Natural killer cell (primary cell): ENCODE data around the gene UGT1A10. TPM values are rescaled to one million over a fixed set of nuclear protein-coding genes. Genes with fewer than 3 reads are reported as not detected.

Experiments used
- ATAC-seq, 3 donors: fragments of 150-1000 bp in 2 of 3; fragments of 200-7000 bp in 1 of 3; cut with Tn5 transposase; 1 replicate in 1 of 3; 2 replicates in 2 of 3; pipeline ENCODE4 v1.10.0; 2021; ENCODE audit warnings: mild to moderate bottlenecking in 2 of 3, moderate library complexity in 2 of 3
- DNase-seq, 2 donors: peaks; one replicate each; pipeline versions ENCODE4 v3.0.0 to v3.0.0-alpha.2; 2013 to 2021; ENCODE audit warnings: mixed read lengths in 1 of 2
- H3K27ac ChIP-seq: one replicate; pipeline ENCODE4 v1.5.1; 2013; ENCODE audit warnings: mild to moderate bottlenecking, low read length
- H3K27me3 ChIP-seq: one replicate; pipeline ENCODE4 v1.6.1; 2013; ENCODE audit warnings: low read length; ENCODE audit not compliant: control insufficient read depth, insufficient read depth
- H3K36me3 ChIP-seq: one replicate; pipeline ENCODE4 v1.6.1; 2013; ENCODE audit warnings: low read length; ENCODE audit not compliant: control insufficient read depth, insufficient read depth
- H3K4me1 ChIP-seq: one replicate; pipeline ENCODE4 v1.6.1; 2013; ENCODE audit warnings: low read length; ENCODE audit not compliant: control insufficient read depth, insufficient read depth
- H3K4me3 ChIP-seq: one replicate; pipeline ENCODE4 v1.5.1; 2013; ENCODE audit warnings: low read length
- H3K9me3 ChIP-seq: one replicate; pipeline ENCODE4 v1.6.1; 2013; ENCODE audit warnings: low read length; ENCODE audit not compliant: control insufficient read depth, insufficient read depth
- H3K27ac Mint-ChIP-seq, 2 donors: one replicate each; pipeline ENCODE4 v1.8.0; 2022; ENCODE audit warnings: mild to moderate bottlenecking in 2 of 2, mixed read lengths in 2 of 2, moderate library complexity in 1 of 2
- H3K27me3 Mint-ChIP-seq, 2 donors: one replicate each; pipeline ENCODE4 v1.8.0; 2022; ENCODE audit warnings: low read depth in 2 of 2, mixed read lengths in 2 of 2
- H3K36me3 Mint-ChIP-seq: one replicate; pipeline ENCODE4 v1.8.0; 2022; ENCODE audit warnings: mixed read lengths
- H3K4me1 Mint-ChIP-seq, 2 donors: one replicate each; pipeline ENCODE4 v1.8.0; 2022; ENCODE audit warnings: mixed read lengths in 2 of 2
- H3K4me3 Mint-ChIP-seq: one replicate; pipeline ENCODE4 v1.8.0; 2022; ENCODE audit warnings: mild to moderate bottlenecking, moderate library complexity, mixed read lengths
- H3K9me3 Mint-ChIP-seq, 2 donors: one replicate each; pipeline ENCODE4 v1.8.0; 2022; ENCODE audit warnings: mixed read lengths in 2 of 2
- WGBS: methylation state at CpG from one replicate; pipeline ENCODE4 v1.1.7; 2013; ENCODE audit warnings: missing lambda C conversion rate; ENCODE audit not compliant: insufficient coverage; 5-methylcytosine and 5-hydroxymethylcytosine counted together
- intact Hi-C: fragments of 100-400 bp; cut with micrococcal nuclease; formaldehyde crosslinking; loops from one replicate; pipeline ENCODE4 v1.14.2; 2022
- total RNA-seq, 4 donors: library from RNA; stranded (reverse); fragments of 120-200 nt in 1 of 4; gene quantifications; one replicate each; pipeline versions ENCODE4 v1.2.3 to v1.2.4, GENCODE V29; 2013 to 2022
- TF ChIP-seq, protein P1 (sequence below): fragments of 200-600 bp; IDR thresholded peaks from one replicate; pipeline ENCODE4 v1.8.0; 2022; ENCODE audit warnings: antibody characterized with exemption

Gene UGT1A10
- total RNA-seq, 3 donors from 2014 or later (not counting 1 experiment from before 2014, with no cell fraction given), result not detected

DNA sequence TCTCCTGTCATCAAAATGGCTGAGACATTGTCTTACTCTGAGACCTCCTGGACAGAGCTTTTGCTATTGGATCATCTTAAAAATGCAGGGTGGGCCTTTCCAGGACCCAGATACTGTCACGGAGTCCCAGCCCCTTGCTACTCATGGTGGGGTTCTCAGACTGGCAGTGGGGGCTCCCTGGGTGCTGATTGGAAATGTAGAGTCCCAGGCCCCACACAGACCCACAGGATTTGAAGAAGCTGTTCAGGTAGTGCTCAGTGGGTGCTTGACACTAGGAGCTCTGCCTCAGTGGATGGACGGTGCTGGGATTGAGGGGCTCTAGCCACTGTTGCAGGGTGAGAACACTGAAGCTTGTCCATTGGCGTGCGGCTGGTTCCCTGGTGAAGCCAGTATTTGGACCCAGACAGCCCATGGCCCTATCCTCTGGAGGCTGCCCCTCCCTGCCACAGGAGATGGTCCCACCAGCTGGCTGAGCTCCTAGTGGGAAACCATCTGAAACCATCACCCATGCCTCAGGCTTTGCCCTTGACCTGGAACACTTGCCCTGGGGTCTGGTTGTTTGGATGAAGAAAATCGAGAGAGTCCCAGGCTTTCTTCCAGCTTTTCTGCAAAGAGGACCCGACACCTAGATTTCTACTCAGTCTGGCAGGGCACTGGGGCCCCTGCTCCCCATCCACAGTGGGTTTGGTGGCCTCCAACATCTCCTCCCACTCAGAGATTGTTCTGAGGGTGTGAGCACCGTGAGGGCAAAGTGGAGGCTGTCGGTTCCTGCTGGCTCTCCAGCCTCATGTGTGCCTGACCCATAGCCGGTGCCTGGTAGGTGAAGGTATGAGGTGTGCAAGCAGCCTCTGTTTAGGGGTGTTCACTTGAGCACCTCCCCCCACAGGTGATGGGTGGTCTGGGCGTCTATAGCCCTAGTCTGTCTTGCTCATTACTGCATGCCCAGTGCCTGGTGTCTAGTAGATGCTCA, 172.0 kb downstream of the UGT1A10 start:
- Histone ChIP-seq H3K9me3 (no peaks in the 10 kb centered on the region), H3K4me1 (no peaks in the 10 kb centered on the region), H3K27ac (no peak overlapping the region), H3K4me3 (no peak overlapping the region), H3K27me3 (no peaks in the 10 kb centered on the region), H3K36me3 (no peaks in the 10 kb centered on the region)
- intact Hi-C loops, result no loop called here
- DNase-seq (peak in 1 of 2 donors; percentile 13), ATAC-seq (no peak)
- Mint-ChIP-seq H3K27ac (no peak overlapping the region), H3K4me1 (no peaks in the 10 kb centered on the region), H3K36me3 (no peaks in the 10 kb centered on the region), H3K4me3 (no peak overlapping the region), H3K9me3 (no peaks in the 10 kb centered on the region), H3K27me3 (peaks cover 18 to 34% of the 10 kb centered on the region in 2 donors)
- WGBS, result 72% methylated on average over 10 of the region's 10 CpGs
- TF ChIP-seq, protein P1, sequence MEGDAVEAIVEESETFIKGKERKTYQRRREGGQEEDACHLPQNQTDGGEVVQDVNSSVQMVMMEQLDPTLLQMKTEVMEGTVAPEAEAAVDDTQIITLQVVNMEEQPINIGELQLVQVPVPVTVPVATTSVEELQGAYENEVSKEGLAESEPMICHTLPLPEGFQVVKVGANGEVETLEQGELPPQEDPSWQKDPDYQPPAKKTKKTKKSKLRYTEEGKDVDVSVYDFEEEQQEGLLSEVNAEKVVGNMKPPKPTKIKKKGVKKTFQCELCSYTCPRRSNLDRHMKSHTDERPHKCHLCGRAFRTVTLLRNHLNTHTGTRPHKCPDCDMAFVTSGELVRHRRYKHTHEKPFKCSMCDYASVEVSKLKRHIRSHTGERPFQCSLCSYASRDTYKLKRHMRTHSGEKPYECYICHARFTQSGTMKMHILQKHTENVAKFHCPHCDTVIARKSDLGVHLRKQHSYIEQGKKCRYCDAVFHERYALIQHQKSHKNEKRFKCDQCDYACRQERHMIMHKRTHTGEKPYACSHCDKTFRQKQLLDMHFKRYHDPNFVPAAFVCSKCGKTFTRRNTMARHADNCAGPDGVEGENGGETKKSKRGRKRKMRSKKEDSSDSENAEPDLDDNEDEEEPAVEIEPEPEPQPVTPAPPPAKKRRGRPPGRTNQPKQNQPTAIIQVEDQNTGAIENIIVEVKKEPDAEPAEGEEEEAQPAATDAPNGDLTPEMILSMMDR, result no peak

DNA sequence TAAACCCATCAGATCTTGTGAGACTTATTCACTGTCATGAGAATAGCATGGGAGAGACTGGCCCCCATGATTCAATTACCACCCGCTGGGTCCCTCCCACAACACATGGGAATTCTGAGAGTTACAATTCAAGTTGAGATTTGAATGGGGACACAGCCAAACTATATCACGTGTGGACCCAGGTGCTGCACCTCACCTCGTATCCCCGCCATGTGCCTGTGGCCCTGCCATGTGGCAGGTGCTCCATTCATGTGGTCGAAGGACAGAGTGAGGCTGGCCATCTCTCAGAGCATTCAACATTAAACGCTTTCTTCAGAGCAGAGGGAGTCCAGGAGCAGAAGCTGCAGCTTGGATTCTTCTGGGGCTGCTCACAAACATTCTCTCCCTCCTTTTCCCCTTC, 174.1 kb downstream of the UGT1A10 start:
- ATAC-seq (no peak), DNase-seq (no peak)
- Mint-ChIP-seq H3K9me3 (no peaks in the 10 kb centered on the region), H3K4me3 (no peak overlapping the region), H3K4me1 (no peaks in the 10 kb centered on the region), H3K36me3 (no peaks in the 10 kb centered on the region), H3K27ac (no peak overlapping the region), H3K27me3 (peaks cover 8 to 27% of the 10 kb centered on the region in 2 donors)
- intact Hi-C loops, result no loop called here
- no peaks in the 10 kb centered on the region for H3K36me3 ChIP-seq
- H3K9me3 ChIP-seq, result no peaks in the 10 kb centered on the region
- no peak overlapping the region for H3K4me3 ChIP-seq
- TF ChIP-seq, protein P1, result no peak
- no peaks in the 10 kb centered on the region for H3K27me3 ChIP-seq
- no peak overlapping the region for H3K27ac ChIP-seq
- WGBS, result 86% methylated on average over 5 of the region's 6 CpGs
- no peaks in the 10 kb centered on the region for H3K4me1 ChIP-seq

DNA sequence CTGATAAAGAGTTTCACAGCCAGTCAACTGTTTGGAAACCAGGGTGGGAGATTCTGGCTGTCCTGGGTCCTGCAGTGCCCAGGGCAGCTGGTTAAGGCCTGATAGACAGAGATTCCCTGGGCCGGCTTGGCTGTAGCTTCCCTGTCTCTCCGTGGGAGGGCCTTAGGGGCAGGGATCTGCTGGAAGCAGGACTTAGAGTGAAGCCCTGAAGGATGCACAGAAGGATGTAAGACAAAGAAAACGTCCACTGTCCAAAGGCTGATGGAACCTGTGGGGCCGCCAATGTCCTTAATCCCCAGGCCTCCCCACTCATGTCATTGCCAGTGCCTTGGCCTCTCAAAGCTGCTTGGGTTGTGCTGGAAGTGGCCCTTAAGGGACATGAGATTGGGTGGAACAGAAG, 174.8 kb downstream of the UGT1A10 start:
- Mint-ChIP-seq H3K4me1 (no peaks in the 10 kb centered on the region), H3K9me3 (no peaks in the 10 kb centered on the region), H3K27ac (no peak overlapping the region), H3K4me3 (no peak overlapping the region), H3K36me3 (no peaks in the 10 kb centered on the region), H3K27me3 (peaks cover 8 to 27% of the 10 kb centered on the region in 2 donors)
- no peak for ATAC-seq
- 86% methylated on average over 4 of the region's 4 CpGs for WGBS
- intact Hi-C loops, result no loop called here
- Histone ChIP-seq H3K36me3 (no peaks in the 10 kb centered on the region), H3K9me3 (no peaks in the 10 kb centered on the region), H3K27ac (no peak overlapping the region), H3K4me1 (no peaks in the 10 kb centered on the region), H3K4me3 (no peak overlapping the region), H3K27me3 (no peaks in the 10 kb centered on the region)
- DNase-seq, result no peak
- TF ChIP-seq, protein P1, result no peak
